GM21367 (cell line): ENCODE data around the gene ATAD1.
"Not testable (repeated sequence)": the region's sequence is repeated elsewhere in the genome, so short reads cannot be mapped to it uniquely, and the experiment has no call there.

Source experiments
- ATAC-seq: cut with Tn5 transposase; IDR thresholded peaks from one replicate; pipeline ENCODE4 v1.9.1; 2021; ENCODE audit not compliant: unreplicated experiment

ATAD1 gene, protein sequence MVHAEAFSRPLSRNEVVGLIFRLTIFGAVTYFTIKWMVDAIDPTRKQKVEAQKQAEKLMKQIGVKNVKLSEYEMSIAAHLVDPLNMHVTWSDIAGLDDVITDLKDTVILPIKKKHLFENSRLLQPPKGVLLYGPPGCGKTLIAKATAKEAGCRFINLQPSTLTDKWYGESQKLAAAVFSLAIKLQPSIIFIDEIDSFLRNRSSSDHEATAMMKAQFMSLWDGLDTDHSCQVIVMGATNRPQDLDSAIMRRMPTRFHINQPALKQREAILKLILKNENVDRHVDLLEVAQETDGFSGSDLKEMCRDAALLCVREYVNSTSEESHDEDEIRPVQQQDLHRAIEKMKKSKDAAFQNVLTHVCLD

DNA sequence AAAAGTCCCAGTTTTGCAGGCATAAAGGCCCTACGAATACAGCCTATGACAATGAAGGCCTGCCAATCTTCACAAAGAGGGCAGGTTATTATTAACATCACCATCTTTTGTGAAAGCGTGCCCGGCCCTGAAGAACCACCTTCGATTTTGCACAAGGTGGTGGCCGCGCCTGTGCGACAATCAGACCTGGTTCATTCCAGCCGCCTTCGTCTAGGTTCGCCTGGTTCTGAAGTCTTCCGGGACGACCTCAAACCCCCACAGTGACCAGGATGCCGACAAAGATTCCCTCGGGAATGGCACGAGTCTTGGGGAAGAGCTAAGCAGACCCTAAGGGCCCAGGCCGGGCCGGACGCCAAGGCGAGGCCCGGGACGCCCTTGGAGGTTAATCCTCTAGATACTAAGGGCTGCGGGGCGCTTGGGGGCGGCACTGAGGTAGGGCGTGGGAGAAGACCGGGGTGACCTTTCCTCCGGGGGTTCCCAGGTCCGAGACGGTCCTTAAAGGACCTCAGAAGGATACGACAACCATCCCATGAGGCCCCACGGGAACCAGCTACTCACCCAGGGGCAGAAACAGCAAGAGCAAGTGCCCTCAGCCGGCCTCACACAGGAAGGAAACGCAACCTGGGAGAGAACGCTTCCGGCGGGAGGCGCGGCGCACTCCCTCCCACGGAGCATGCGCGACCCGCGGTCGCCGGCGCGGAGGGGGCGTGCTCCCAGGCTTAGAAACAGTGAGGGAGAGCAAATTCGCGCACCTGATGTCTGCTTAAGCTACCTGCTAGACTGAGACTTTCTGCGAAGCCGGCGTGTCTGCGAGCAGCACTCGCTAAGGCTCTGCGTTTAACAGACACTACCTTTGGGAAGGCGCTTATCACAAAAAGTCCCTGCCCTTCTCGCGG lies at the start of gene ATAD1:
Gene ATAD1 (minus strand): TSS at position 618 of the 896 bp plus-strand sequence. CDS start 3,627 bp downstream, outside the sequence.
- ATAC-seq: peak; percentile 63

DNA sequence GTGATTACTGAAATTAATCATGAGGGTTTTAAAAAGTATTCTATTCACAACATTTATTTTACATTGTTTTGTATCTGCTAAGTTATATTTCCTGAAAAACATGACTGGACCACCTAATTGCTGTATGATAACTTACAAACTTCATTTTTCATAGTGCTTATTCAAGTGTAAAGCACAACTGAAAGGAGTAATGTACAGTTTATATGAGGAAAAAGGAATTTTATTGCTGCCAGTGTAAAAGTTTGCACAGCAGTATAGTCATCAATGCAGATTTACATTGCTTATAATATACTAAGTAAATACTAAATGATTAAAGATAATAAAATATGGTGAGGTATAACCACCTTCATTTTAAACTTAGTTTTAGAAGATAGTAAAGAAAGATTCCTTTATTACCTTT lies 49.4 kb upstream of the ATAD1 start:
- ATAC-seq: no peak

DNA sequence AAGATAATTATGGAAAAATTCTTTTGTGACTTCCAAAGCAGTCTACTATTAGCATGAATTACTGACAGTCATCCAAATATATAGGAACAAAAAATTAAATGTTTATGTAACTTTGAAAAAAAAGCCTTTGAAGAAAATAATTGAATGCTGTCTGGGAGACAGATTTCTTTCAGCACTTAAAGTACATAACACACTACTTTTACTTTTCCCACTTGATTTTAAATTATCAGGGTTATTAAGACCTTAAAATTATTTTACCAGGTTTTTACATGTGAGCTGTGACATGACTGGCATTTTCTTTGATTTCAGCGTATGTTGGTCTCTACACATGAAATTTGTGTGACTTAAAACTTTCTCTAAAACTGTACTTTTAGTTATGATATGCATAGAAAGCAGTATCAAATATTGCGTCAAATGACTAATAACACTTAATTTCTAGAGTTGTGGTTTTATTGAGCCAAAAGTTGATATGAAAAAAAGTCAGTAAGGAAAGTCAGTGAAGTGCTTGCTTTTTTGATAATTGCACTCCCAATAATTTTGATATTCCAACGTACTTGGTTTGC lies 48.5 kb upstream of the ATAD1 start:
- ATAC-seq: no peak

DNA sequence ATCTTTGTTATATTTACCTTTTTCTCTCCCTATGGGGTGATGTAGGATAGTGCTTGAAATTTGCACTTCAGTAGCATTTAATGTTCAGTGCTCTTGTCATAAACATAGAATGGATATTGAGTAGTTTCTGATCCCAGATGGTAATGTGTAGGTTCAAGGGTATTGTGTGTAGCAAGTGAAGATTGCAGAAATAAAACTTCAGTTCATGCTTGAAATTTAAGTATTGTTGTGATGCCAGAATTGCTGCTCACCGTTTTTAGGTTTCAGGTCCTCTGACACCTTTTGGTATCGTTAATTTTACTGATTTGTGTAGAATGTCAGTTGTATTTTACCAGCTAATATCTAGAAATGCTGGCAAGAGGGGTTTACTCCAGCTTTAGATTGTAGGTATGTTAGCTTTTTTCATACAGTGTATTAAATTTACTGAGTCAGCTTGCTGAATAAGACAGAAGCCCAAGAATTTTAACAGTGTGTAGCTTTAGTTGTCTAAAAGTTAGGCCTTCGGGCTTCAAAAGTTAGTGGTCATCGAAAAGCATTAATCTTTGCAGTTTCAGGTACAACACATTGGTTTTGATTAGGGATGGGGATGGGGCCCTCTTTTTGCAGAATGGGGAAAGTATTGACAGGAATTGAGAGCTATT lies 47.3 kb upstream of the ATAD1 start:
- no peak for ATAC-seq

DNA sequence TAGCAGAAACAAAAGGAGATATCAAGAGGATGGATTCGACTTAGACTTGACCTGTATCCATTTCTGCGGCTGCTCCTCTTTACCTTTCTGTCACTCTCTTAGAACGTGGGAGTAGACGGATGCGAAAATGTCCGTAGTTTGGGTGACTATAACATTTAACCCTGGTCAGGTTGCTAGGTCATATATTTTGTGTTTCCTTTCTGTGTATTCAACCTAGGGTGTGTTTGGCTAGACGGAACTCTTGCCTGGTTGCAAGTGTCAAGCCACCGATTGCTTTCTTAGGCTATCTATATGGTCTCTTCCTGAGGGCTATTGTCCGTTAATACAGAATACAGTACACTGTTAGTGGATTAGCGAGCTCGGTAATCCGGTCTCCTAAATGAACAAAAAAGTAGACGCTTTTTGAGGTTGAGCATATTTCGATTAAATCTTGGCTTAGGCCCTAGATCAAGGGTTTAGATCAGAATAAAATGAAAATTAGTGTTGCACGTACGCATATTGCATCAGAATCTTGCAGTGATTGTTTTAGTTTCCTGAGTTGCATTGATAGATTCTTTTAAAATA lies 46.6 kb upstream of the ATAD1 start:
- no peak for ATAC-seq

DNA sequence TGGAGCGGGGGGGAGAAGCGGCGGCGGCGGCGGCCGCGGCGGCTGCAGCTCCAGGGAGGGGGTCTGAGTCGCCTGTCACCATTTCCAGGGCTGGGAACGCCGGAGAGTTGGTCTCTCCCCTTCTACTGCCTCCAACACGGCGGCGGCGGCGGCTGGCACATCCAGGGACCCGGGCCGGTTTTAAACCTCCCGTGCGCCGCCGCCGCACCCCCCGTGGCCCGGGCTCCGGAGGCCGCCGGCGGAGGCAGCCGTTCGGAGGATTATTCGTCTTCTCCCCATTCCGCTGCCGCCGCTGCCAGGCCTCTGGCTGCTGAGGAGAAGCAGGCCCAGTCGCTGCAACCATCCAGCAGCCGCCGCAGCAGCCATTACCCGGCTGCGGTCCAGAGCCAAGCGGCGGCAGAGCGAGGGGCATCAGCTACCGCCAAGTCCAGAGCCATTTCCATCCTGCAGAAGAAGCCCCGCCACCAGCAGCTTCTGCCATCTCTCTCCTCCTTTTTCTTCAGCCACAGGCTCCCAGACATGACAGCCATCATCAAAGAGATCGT lies 46.0 kb upstream of the ATAD1 start:
- not testable (repeated sequence) for ATAC-seq

DNA sequence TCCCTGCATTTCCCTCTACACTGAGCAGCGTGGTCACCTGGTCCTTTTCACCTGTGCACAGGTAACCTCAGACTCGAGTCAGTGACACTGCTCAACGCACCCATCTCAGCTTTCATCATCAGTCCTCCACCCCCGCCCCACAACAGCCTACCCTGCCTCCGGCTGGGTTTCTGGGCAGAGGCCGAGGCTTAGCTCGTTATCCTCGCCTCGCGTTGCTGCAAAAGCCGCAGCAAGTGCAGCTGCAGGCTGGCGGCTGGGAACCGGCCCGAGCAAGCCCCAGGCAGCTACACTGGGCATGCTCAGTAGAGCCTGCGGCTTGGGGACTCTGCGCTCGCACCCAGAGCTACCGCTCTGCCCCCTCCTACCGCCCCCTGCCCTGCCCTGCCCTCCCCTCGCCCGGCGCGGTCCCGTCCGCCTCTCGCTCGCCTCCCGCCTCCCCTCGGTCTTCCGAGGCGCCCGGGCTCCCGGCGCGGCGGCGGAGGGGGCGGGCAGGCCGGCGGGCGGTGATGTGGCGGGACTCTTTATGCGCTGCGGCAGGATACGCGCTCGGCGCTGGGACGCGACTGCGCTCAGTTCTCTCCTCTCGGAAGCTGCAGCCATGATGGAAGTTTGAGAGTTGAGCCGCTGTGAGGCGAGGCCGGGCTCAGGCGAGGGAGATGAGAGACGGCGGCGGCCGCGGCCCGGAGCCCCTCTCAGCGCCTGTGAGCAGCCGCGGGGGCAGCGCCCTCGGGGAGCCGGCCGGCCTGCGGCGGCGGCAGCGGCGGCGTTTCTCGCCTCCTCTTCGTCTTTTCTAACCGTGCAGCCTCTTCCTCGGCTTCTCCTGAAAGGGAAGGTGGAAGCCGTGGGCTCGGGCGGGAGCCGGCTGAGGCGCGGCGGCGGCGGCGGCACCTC lies 45.3 kb upstream of the ATAD1 start, which contains the start of the genes KLLN and PTEN:
Gene KLLN (minus strand): TSS at position 481 of the 891 bp plus-strand sequence. CDS start 1,046 bp downstream, outside the sequence.
Gene PTEN (plus strand): TSS at position 573 of the 891 bp plus-strand sequence. CDS start 845 bp downstream, outside the sequence.
- ATAC-seq: peak; percentile 31

DNA sequence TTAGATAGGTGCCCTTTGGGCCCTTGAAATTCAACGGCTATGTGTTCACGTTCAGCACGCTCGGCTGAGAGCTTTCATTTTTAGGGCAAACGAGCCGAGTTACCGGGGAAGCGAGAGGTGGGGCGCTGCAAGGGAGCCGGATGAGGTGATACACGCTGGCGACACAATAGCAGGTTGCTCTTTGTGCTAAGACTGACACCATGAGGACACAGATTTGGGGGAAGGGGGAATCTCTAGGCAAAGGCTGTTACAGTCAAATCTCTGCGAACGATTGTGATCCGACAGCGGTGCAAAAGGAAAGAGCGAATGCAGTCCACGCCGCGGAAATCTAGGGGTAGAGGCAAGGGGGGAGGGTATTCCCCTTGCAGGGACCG lies 44.6 kb upstream of the ATAD1 start:
- peak; percentile 0 for ATAC-seq

DNA sequence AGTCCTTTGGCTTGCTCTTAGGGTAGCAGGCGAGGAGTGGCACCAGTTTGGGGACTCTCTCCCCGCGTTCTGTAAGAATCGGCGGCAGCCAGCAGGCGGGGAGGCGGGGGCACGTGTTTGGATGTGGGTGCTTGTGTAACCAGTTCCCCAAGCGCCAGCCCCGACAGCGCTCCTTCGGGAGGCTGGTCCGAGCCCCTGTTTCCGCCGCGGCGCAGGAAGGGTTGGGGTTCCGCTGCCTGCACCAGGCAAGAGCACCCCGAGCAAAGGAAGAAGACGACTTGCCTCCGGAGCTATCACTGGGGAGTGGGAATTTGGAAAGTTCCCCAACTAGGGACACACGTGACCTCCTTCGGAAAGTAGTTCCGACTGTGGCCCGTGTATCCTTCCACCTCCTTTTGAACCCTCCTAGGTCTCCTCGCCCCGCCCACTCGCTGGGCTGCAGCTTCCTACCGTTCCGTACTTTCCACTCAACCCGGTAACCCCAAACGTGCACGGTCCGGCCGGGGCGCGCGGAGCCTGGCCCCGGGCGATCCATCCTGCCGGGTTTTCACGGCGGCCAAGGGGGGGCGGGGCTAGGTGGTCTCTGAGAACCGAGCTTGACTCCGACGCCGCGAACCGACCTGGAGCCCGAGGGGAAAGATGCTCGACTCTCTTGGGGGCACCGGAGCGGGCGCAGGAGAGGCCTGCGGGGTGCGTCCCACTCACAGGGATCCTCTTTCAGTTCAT lies 44.1 kb upstream of the ATAD1 start:
- ATAC-seq: peak; percentile 42

DNA sequence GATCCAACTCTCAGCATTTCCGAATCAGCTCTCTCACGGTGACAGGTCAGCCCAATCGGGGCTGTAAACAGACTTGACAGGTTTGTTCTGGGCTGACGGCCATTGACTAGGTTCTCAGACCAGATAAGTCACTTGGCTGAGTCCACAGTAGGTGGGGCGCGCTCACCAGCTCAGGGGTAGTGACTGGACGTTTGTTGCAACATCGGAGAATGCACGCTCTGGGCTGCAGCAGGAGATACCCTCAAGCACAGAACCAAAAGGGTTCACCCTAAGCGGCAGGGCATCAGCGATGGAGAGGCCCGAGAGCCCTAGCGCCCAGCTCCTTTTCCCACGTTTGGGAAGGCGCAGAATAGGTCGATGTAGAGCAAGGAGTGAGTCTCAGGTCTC lies 43.5 kb upstream of the ATAD1 start:
- peak; percentile 9 for ATAC-seq

DNA sequence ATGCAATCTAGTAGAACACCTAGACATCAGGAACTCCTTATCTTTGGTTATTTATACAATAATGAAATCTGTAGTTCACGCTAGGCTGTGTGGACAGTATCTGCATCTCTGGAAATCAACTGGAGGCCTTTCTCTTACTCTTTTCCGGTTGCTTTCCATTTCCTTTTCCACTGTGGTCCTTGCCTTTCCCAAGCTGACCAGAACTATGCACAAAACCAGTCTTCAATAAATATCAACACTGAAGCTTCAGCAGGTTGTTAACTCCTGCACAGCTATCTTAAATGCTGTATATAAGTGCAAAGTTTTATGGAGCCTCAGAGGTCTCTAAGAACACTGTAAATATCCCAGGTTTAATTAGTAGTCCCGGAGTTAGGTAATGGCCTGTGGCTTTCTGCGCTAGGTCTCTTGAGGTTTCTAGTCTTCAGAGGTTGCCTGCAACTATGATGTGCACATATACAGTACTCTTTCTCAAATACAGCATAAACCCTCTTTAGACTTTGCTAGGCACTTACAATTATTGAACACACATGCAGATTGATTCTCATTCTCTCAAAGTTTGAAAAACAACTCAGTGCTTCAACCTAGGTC lies 42.9 kb upstream of the ATAD1 start:
- ATAC-seq: no peak

DNA sequence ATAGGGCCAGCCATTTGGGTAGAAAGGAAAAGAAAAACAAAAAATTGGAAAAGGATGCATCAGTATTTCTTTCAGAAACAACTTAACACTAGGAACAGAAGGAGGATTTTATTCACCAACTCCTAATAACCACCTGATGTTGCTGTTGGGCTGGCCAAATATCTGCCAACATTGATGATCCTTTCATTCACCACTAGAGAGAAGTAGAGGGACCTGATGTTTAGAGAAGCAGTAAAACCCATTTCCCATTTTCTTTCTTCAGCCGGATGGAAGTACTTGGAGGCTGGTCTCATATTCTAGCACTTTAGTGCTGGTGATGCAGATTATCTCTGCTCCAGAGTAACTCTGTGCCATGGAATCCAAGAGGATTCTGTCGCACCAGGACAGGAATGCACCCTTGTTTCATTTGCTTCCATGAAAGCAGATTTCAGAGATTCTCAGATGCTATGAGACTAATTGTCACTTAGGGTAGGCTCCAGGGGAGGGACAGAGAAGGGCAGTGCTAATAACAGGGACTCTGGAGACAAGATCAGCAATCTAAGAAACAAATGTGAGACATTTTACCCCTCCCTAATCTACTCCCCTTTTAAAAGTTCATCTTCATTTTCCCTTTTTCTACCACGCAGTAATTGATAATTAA lies 42.2 kb upstream of the ATAD1 start:
- no peak for ATAC-seq

DNA sequence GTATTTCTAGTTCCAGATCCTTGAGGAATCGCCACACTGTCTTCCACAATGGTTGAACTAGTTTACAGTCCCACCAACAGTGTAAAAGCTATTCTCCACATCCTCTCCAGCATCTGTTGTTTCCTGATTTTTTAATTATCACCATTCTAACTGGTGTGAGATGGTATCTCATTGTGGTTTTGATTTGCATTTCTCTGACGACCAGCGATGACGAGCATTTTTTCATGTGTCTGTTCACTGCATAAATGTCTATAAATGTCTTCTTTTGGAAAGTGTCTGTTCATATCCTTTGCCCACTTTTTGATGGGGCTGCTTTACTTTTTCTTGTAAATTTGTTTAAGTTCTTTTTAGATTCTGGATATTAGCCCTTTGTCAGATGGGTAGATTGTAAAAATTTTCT lies 37.6 kb upstream of the ATAD1 start:
- ATAC-seq: not testable (repeated sequence)

DNA sequence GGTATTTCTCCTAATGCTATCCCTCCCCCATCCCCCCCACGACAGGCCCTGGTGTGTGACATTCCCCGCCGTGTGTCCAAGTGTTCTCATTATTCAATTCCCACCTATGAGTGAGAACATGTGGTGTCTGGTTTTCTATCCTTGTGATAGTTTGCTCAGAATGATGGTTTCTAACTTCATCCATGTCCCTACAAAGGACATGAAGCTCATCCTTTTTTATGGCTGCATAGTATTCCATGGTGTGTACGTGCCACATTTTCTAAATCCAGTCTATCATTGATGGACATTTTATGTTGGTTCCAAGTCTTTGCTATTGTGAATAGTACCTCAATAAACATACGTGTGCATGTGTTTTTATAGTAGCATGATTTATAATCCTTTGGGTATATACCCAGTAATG lies 37.2 kb upstream of the ATAD1 start:
- not testable (repeated sequence) for ATAC-seq

DNA sequence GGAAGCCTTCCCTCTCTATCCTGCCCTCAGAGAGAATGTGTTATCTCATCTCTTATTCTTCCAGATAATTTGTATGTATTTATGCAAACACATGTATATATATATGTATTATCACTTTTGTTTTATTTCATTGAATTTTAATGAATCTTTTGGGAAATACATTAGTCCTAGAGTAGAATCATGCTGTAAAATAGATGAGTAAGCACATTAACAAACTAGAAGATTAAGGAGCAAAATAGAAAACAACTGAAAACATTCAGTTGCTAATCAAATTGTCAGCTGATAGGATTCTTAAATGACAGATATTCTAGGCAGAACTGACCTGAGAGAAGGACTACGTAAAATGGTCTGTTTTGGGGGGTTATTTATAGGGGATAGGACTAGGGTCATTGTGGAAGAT lies 34.1 kb upstream of the ATAD1 start:
- ATAC-seq: no peak

DNA sequence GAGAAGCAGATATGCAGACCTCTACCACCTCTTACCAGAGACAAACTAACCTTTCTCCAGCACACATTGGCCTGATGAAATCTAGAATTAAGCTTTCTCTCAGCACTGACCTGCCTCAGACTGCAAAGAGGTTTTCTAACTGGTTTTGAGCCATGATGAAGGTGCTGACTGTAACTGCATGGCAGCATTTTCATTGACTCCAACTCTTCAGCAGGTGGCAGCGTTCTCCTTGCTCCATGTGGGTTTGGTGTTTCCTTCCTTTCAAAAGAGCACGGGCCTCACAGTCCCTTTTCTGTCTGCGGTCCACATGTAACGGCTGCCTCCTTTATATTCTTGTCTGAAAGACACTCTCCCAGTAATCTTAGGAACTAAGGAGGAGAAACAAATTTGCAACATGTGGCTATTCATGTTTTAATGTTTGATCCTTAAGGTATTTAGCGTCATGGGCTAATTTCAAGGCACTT lies 32.7 kb upstream of the ATAD1 start:
- peak; percentile 65 for ATAC-seq

DNA sequence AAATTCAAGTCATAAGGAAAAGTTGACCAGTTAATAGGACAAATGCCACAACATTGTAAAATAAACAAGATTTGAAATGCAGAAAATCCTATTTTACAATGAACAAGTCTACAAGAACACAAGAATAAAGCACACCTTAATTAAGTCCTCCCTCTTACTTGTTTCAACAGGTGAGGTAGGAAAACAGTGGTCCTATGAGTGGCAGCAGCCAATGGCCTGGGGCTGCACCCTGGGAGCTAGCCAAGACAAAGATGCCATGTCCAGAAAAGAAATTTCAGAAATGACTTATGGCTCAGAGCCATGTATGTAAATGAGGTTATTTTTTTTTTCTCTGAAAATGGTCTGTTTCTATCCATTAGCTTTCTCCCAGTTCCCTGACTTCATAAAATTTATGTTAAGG lies 31.0 kb upstream of the ATAD1 start:
- no peak for ATAC-seq

DNA sequence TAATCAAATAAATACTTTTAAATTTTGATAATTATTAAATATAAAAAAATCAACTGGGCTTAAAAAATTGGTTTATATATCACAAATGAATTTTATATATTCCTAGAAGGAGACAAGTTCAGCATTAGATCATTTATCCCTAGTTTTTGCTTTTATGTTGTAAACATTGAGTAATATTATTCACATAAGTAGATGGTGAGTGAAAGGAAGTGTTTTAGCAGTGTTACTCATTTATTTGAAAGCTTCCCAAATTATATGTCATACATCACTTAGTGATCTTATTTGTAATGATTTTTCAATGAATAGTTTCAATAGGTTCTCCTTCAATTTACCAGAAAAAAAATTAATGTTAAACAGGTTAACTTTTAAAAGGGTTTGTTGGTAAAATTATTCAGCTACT lies 29.5 kb upstream of the ATAD1 start:
- no peak for ATAC-seq
